WTC11 (cell line): ENCODE measurements around the gene OR6K6. TPM values are rescaled to one million over a fixed set of nuclear protein-coding genes. Genes with fewer than 3 reads are reported as not detected.

Experiments
- ATAC-seq: fragments of 200-7000 bp; cut with Tn5 transposase; 2 replicates; pipeline ENCODE4 v1.10.0; 2021; ENCODE audit warnings: mild to moderate bottlenecking, moderate library complexity
- CTCF ChIA-PET: fragments of 300-600 bp; sonication (Branson Sonifier 250); formaldehyde crosslinking; loops from one replicate; lab custom pipeline; 2021; ENCODE audit warnings: antibody characterized with exemption; lab: Charles Lee
- POLR2A ChIA-PET: fragments of 350-600 bp; sonication (Branson Sonifier 250); formaldehyde crosslinking; loops from one replicate; lab custom pipeline; 2021; ENCODE audit warnings: antibody characterized with exemption; lab: Charles Lee
- DNase-seq: peaks from one replicate; pipeline ENCODE4 v3.0.0; 2021; ENCODE audit warnings: low spot score
- H3K27ac Mint-ChIP-seq: 2 replicates; pipeline ENCODE4 v1.8.0; 2021; ENCODE audit warnings: mixed read lengths
- H3K27me3 Mint-ChIP-seq: 2 replicates; pipeline ENCODE4 v1.8.0; 2021; ENCODE audit warnings: low read depth, mild to moderate bottlenecking, moderate library complexity, mixed read lengths
- H3K36me3 Mint-ChIP-seq: 2 replicates; pipeline ENCODE4 v1.8.0; 2021; ENCODE audit warnings: mixed read lengths
- H3K4me1 Mint-ChIP-seq: 2 replicates; pipeline ENCODE4 v1.8.0; 2022; ENCODE audit warnings: mixed read lengths
- H3K4me3 Mint-ChIP-seq: 2 replicates; pipeline ENCODE4 v1.8.0; 2021; ENCODE audit warnings: mild to moderate bottlenecking, moderate library complexity, mixed read lengths
- H3K9me3 Mint-ChIP-seq: 2 replicates; pipeline ENCODE4 v1.8.0; 2021; ENCODE audit warnings: mixed read lengths
- ATF1 ChIP-seq: sonication (generic); formaldehyde crosslinking; IDR thresholded peaks from 2 replicates; pipeline ENCODE4 v1.8.1; 2023; ENCODE audit warnings: mild to moderate bottlenecking, moderate library complexity, missing genetic modification reagents
- EMX1 ChIP-seq: fragments of 250-450 bp; sonication (Bioruptor Pico); IDR thresholded peaks from 2 replicates; pipeline ENCODE4 v1.8.0; 2021; ENCODE audit warnings: mild to moderate bottlenecking
- FOXJ3 ChIP-seq: sonication (generic); formaldehyde crosslinking; IDR thresholded peaks from 2 replicates; pipeline ENCODE4 v1.9.0; 2021; ENCODE audit warnings: missing genetic modification reagents, mild to moderate bottlenecking, borderline replicate concordance
- FOXP4 ChIP-seq: sonication (generic); formaldehyde crosslinking; IDR thresholded peaks from 2 replicates; pipeline ENCODE4 v1.8.0; 2022; ENCODE audit warnings: mild to moderate bottlenecking, missing genetic modification reagents
- GABPB1 ChIP-seq: sonication (generic); formaldehyde crosslinking; IDR thresholded peaks from 2 replicates; pipeline ENCODE4 v1.8.1; 2023; ENCODE audit warnings: mild to moderate bottlenecking, missing genetic modification reagents
- JUN ChIP-seq: sonication (generic); formaldehyde crosslinking; IDR thresholded peaks from 2 replicates; pipeline ENCODE4 v1.8.0; 2023; ENCODE audit warnings: mild to moderate bottlenecking, missing genetic modification reagents
- NFATC4 ChIP-seq: fragments of 250-450 bp; sonication (Bioruptor Pico); IDR thresholded peaks from 2 replicates; pipeline ENCODE4 v1.9.0; 2021; ENCODE audit warnings: mild to moderate bottlenecking
- NFYB ChIP-seq: sonication (generic); formaldehyde crosslinking; conservative IDR thresholded peaks from 2 replicates; pipeline ENCODE4 v1.8.0; 2022; ENCODE audit warnings: low read depth, missing genetic modification reagents
- NR2C2 ChIP-seq: sonication (generic); formaldehyde crosslinking; IDR thresholded peaks from 2 replicates; pipeline ENCODE4 v1.8.0; 2022; ENCODE audit warnings: mild to moderate bottlenecking, missing genetic modification reagents
- SOX15 ChIP-seq: fragments of 250-450 bp; sonication (Bioruptor Pico); IDR thresholded peaks from 2 replicates; pipeline ENCODE4 v1.9.0; 2021; ENCODE audit warnings: mild to moderate bottlenecking
- ZNF121 ChIP-seq: sonication (generic); formaldehyde crosslinking; IDR thresholded peaks from 2 replicates; pipeline ENCODE4 v1.8.0; 2023; ENCODE audit warnings: missing genetic modification reagents
- ZNF416 ChIP-seq: fragments of 250-450 bp; sonication (Bioruptor Pico); IDR thresholded peaks from 2 replicates; pipeline ENCODE4 v1.9.0; 2021; ENCODE audit warnings: mild to moderate bottlenecking, inconsistent platforms
- ZNF423 ChIP-seq: fragments of 250-450 bp; sonication (Bioruptor Pico); IDR thresholded peaks from 2 replicates; pipeline ENCODE4 v2.1.2; 2022; ENCODE audit warnings: mild to moderate bottlenecking, moderate library complexity
- ZNF671 ChIP-seq: fragments of 250-450 bp; sonication (Bioruptor Pico); IDR thresholded peaks from 2 replicates; pipeline ENCODE4 v1.8.0; 2021; ENCODE audit warnings: mild to moderate bottlenecking
- total RNA-seq: library from RNA; stranded (reverse); gene quantifications from 3 replicates; pipeline ENCODE4 v1.2.3, GENCODE V29; 2021
- TF ChIP-seq, protein P1 (sequence below): sonication (generic); formaldehyde crosslinking; IDR thresholded peaks from 2 replicates; pipeline ENCODE4 v1.8.0; 2023; ENCODE audit warnings: missing genetic modification reagents
- TF ChIP-seq, protein P2 (sequence below): fragments of 200-600 bp; IDR thresholded peaks from 2 replicates; pipeline ENCODE4 v1.8.0; 2022; ENCODE audit warnings: antibody characterized with exemption
- TF ChIP-seq, protein P3 (sequence below): sonication (generic); formaldehyde crosslinking; IDR thresholded peaks from 2 replicates; pipeline ENCODE4 v1.8.0; 2022; ENCODE audit warnings: mild to moderate bottlenecking, missing genetic modification reagents
- TF ChIP-seq, protein P4 (sequence below): sonication (generic); formaldehyde crosslinking; IDR thresholded peaks from 2 replicates; pipeline ENCODE4 v1.8.1; 2023; ENCODE audit warnings: mild to moderate bottlenecking, missing genetic modification reagents, moderate library complexity
- TF ChIP-seq, protein P5 (sequence below): fragments of 250-450 bp; sonication (Bioruptor Pico); IDR thresholded peaks from 2 replicates; pipeline ENCODE4 v1.9.0; 2021; ENCODE audit warnings: mild to moderate bottlenecking, borderline replicate concordance
- TF ChIP-seq, protein P6 (sequence below): fragments of 250-450 bp; sonication (Bioruptor Pico); IDR thresholded peaks from 2 replicates; pipeline ENCODE4 v1.8.0; 2021; ENCODE audit warnings: mild to moderate bottlenecking
- TF ChIP-seq, protein P7 (sequence below): fragments of 250-450 bp; sonication (Bioruptor Pico); IDR thresholded peaks from 2 replicates; pipeline ENCODE4 v2.1.2; 2022; ENCODE audit warnings: mild to moderate bottlenecking, moderate library complexity

The OR6K6 gene
- total RNA-seq, 1 experiment from 2014 or later = not detected

- Mint-ChIP-seq H3K4me3 (no peak overlapping the region), H3K27me3 (no peaks in the 10 kb centered on the region), H3K9me3 (no peaks in the 10 kb centered on the region), H3K27ac (no peak overlapping the region), H3K4me1 (no peaks in the 10 kb centered on the region), H3K36me3 (no peaks in the 10 kb centered on the region)
- DNase-seq (no peak), ATAC-seq (no peak)
- TF ChIP-seq, protein P1, sequence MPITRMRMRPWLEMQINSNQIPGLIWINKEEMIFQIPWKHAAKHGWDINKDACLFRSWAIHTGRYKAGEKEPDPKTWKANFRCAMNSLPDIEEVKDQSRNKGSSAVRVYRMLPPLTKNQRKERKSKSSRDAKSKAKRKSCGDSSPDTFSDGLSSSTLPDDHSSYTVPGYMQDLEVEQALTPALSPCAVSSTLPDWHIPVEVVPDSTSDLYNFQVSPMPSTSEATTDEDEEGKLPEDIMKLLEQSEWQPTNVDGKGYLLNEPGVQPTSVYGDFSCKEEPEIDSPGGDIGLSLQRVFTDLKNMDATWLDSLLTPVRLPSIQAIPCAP (CRISPR knock-in tag) = no peak
- TF ChIP-seq FOXJ3 (no peak), ZNF423 (CRISPR knock-in tag) (no peak), ZNF121 (CRISPR knock-in tag) (no peak), ZNF671 (CRISPR knock-in tag) (no peak), ZNF416 (no peak), SOX15 (CRISPR knock-in tag) (no peak), NFYB (no peak), JUN (no peak)
- TF ChIP-seq, protein P2, sequence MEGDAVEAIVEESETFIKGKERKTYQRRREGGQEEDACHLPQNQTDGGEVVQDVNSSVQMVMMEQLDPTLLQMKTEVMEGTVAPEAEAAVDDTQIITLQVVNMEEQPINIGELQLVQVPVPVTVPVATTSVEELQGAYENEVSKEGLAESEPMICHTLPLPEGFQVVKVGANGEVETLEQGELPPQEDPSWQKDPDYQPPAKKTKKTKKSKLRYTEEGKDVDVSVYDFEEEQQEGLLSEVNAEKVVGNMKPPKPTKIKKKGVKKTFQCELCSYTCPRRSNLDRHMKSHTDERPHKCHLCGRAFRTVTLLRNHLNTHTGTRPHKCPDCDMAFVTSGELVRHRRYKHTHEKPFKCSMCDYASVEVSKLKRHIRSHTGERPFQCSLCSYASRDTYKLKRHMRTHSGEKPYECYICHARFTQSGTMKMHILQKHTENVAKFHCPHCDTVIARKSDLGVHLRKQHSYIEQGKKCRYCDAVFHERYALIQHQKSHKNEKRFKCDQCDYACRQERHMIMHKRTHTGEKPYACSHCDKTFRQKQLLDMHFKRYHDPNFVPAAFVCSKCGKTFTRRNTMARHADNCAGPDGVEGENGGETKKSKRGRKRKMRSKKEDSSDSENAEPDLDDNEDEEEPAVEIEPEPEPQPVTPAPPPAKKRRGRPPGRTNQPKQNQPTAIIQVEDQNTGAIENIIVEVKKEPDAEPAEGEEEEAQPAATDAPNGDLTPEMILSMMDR = no peak
- TF ChIP-seq, protein P3, sequence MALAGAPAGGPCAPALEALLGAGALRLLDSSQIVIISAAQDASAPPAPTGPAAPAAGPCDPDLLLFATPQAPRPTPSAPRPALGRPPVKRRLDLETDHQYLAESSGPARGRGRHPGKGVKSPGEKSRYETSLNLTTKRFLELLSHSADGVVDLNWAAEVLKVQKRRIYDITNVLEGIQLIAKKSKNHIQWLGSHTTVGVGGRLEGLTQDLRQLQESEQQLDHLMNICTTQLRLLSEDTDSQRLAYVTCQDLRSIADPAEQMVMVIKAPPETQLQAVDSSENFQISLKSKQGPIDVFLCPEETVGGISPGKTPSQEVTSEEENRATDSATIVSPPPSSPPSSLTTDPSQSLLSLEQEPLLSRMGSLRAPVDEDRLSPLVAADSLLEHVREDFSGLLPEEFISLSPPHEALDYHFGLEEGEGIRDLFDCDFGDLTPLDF (CRISPR knock-in tag) = no peak
- TF ChIP-seq, protein P4, sequence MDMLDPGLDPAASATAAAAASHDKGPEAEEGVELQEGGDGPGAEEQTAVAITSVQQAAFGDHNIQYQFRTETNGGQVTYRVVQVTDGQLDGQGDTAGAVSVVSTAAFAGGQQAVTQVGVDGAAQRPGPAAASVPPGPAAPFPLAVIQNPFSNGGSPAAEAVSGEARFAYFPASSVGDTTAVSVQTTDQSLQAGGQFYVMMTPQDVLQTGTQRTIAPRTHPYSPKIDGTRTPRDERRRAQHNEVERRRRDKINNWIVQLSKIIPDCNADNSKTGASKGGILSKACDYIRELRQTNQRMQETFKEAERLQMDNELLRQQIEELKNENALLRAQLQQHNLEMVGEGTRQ = no peak
- TF ChIP-seq, protein P5, sequence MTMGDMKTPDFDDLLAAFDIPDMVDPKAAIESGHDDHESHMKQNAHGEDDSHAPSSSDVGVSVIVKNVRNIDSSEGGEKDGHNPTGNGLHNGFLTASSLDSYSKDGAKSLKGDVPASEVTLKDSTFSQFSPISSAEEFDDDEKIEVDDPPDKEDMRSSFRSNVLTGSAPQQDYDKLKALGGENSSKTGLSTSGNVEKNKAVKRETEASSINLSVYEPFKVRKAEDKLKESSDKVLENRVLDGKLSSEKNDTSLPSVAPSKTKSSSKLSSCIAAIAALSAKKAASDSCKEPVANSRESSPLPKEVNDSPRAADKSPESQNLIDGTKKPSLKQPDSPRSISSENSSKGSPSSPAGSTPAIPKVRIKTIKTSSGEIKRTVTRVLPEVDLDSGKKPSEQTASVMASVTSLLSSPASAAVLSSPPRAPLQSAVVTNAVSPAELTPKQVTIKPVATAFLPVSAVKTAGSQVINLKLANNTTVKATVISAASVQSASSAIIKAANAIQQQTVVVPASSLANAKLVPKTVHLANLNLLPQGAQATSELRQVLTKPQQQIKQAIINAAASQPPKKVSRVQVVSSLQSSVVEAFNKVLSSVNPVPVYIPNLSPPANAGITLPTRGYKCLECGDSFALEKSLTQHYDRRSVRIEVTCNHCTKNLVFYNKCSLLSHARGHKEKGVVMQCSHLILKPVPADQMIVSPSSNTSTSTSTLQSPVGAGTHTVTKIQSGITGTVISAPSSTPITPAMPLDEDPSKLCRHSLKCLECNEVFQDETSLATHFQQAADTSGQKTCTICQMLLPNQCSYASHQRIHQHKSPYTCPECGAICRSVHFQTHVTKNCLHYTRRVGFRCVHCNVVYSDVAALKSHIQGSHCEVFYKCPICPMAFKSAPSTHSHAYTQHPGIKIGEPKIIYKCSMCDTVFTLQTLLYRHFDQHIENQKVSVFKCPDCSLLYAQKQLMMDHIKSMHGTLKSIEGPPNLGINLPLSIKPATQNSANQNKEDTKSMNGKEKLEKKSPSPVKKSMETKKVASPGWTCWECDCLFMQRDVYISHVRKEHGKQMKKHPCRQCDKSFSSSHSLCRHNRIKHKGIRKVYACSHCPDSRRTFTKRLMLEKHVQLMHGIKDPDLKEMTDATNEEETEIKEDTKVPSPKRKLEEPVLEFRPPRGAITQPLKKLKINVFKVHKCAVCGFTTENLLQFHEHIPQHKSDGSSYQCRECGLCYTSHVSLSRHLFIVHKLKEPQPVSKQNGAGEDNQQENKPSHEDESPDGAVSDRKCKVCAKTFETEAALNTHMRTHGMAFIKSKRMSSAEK (CRISPR knock-in tag) = no peak
- ChIA-PET POLR2A (no interaction called here), CTCF (no interaction called here)
These were observed 24.1 kb upstream of the OR6K6 start for GRCh38 chr1:158730453-158730852.

DNA sequence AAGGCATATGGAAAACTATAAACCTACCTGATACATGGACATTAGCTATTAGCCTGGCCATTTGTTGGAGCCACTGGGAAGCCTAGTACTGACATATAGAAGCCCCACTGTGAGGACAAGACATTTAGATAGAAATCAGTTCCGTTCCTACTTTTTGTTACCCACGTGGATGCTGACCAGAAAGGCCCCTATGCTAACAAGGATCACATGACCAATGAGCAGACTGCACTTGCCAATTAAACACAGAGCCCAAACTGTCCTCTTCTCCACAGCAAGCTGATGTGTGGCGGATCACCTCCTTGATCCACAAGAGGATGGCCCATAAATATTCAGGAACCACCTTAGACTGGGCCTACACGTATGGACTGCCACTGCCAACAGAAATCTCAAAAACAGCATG lies 22.8 kb upstream of the OR6K6 start:
- H3K9me3 Mint-ChIP-seq = no peaks in the 10 kb centered on the region
- ATAC-seq (no peak), DNase-seq (no peak)
- no peaks in the 10 kb centered on the region for H3K27me3 Mint-ChIP-seq
- no peaks in the 10 kb centered on the region for H3K4me1 Mint-ChIP-seq
- no peak overlapping the region for H3K4me3 Mint-ChIP-seq
- POLR2A ChIA-PET = no interaction called here
- CTCF ChIA-PET = no interaction called here
- no peak overlapping the region for H3K27ac Mint-ChIP-seq
- no peaks in the 10 kb centered on the region for H3K36me3 Mint-ChIP-seq
- TF ChIP-seq, protein P1 (CRISPR knock-in tag) = no peak
- no peak for TF ChIP-seq GABPB1 (CRISPR knock-in tag)
- no peak for TF ChIP-seq NFATC4 (CRISPR knock-in tag)
- TF ChIP-seq, protein P6, sequence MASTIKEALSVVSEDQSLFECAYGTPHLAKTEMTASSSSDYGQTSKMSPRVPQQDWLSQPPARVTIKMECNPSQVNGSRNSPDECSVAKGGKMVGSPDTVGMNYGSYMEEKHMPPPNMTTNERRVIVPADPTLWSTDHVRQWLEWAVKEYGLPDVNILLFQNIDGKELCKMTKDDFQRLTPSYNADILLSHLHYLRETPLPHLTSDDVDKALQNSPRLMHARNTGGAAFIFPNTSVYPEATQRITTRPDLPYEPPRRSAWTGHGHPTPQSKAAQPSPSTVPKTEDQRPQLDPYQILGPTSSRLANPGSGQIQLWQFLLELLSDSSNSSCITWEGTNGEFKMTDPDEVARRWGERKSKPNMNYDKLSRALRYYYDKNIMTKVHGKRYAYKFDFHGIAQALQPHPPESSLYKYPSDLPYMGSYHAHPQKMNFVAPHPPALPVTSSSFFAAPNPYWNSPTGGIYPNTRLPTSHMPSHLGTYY (CRISPR knock-in tag) = no peak
- TF ChIP-seq, protein P7, sequence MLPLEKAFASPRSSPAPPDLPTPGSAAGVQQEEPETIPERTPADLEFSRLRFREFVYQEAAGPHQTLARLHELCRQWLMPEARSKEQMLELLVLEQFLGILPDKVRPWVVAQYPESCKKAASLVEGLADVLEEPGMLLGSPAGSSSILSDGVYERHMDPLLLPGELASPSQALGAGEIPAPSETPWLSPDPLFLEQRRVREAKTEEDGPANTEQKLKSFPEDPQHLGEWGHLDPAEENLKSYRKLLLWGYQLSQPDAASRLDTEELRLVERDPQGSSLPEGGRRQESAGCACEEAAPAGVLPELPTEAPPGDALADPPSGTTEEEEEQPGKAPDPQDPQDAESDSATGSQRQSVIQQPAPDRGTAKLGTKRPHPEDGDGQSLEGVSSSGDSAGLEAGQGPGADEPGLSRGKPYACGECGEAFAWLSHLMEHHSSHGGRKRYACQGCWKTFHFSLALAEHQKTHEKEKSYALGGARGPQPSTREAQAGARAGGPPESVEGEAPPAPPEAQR (CRISPR knock-in tag) = no peak
- no peak for TF ChIP-seq FOXP4 (CRISPR knock-in tag)
- no peak for TF ChIP-seq EMX1 (CRISPR knock-in tag)
- no peak for TF ChIP-seq ZNF671 (CRISPR knock-in tag)
- TF ChIP-seq NR2C2 (CRISPR knock-in tag) = no peak
- no peak for TF ChIP-seq ATF1
